BJ (cell line): ENCODE results near the gene RASSF5. TPM values are rescaled to one million over a fixed set of nuclear protein-coding genes. Genes with fewer than 3 reads are reported as not detected.

Experiments
- CTCF ChIA-PET: fragments of 350-600 bp; formaldehyde crosslinking; extraction: SDS; loops from one replicate; lab custom pipeline; 2021; ENCODE audit warnings: antibody characterized with exemption, inconsistent platforms; lab: Yijun Ruan, JAX
- POLR2A ChIA-PET: fragments of 300-600 bp; sonication (Branson Sonifier 250); formaldehyde crosslinking; extraction: SDS; loops from one replicate; lab custom pipeline; 2021; ENCODE audit warnings: antibody characterized with exemption; lab: Charles Lee
- DNase-seq: peaks from one replicate; pipeline ENCODE4 v3.0.0-alpha.2; 2011; ENCODE audit warnings: low read depth
- H3K27me3 ChIP-seq: 2 replicates; pipeline ENCODE4 v1.6.0; 2011; ENCODE audit warnings: low read length; ENCODE audit not compliant: control insufficient read depth, insufficient read depth
- H3K36me3 ChIP-seq: 2 replicates; pipeline ENCODE4 v1.5.1; 2011; ENCODE audit warnings: low read length; ENCODE audit not compliant: control insufficient read depth, insufficient read depth
- H3K4me3 ChIP-seq: 2 replicates; pipeline ENCODE4 v1.5.1; 2011; ENCODE audit warnings: low read depth, mild to moderate bottlenecking, control low read depth, low read length
- polyA plus RNA-seq: library from polyadenylated mRNA; depleted of rRNA; stranded (reverse); fragments of >200 nt; gene quantifications from 2 replicates; pipeline ENCODE4 v1.2.3, GENCODE V29; 2011
- TF ChIP-seq, protein P1 (sequence below): IDR thresholded peaks from 2 replicates; pipeline ENCODE4 v1.5.1; 2011; ENCODE audit warnings: low read depth, mild to moderate bottlenecking, control low read depth, inconsistent platforms, low read length, moderate library complexity; ENCODE audit not compliant: insufficient read depth

RASSF5 gene
- polyA plus RNA-seq, 1 experiment = 2.1 TPM

DNA sequence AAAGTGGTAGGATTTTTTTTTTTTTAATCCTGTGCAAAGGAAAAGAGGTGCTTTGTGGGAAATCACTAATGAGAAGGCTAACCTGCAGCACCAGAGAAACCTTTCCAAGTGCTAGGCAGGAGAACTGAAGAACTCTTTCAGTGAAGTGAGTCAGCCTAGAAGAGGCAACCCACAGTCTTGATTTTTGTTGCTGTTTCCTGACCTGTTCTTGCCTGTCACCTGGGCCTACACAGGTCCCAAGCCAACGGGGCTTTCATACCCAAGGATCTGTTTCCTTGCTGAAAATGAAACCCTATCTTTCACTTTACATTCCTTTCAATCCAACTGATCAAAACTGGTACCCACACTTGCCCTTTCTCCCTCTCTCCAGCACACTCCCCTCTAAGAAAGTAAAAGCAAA lies 44.2 kb upstream of the RASSF5 start:
- Histone ChIP-seq H3K36me3 (peaks cover 6% of the 10 kb centered on the region), H3K27me3 (no peaks in the 10 kb centered on the region), H3K4me3 (no peak overlapping the region)
- POLR2A ChIA-PET = no interaction called here
- TF ChIP-seq, protein P1, sequence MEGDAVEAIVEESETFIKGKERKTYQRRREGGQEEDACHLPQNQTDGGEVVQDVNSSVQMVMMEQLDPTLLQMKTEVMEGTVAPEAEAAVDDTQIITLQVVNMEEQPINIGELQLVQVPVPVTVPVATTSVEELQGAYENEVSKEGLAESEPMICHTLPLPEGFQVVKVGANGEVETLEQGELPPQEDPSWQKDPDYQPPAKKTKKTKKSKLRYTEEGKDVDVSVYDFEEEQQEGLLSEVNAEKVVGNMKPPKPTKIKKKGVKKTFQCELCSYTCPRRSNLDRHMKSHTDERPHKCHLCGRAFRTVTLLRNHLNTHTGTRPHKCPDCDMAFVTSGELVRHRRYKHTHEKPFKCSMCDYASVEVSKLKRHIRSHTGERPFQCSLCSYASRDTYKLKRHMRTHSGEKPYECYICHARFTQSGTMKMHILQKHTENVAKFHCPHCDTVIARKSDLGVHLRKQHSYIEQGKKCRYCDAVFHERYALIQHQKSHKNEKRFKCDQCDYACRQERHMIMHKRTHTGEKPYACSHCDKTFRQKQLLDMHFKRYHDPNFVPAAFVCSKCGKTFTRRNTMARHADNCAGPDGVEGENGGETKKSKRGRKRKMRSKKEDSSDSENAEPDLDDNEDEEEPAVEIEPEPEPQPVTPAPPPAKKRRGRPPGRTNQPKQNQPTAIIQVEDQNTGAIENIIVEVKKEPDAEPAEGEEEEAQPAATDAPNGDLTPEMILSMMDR = no peak
- no peak for DNase-seq
- CTCF ChIA-PET = interaction anchor here (2.5 to 9.4 kb wide), 3 partner anchors 7 to 201 kb away, joined by 6 to 77 read pairs (median 29); partner anchors contain the start of gene IKBKE

GRCh38 chr1:206463911-206464310 lies 43.4 kb upstream of the RASSF5 start:
- POLR2A ChIA-PET = no interaction called here
- H3K4me3 ChIP-seq = no peak overlapping the region
- CTCF ChIA-PET = interaction anchor here (2.7 to 9.4 kb wide), 2 partner anchors 15 to 200 kb away, joined by 6 to 77 read pairs; no protein-coding TSS in a partner anchor
- TF ChIP-seq, protein P1 = no peak
- no peaks in the 10 kb centered on the region for H3K27me3 ChIP-seq
- peaks cover 6% of the 10 kb centered on the region for H3K36me3 ChIP-seq
- no peak for DNase-seq

DNA sequence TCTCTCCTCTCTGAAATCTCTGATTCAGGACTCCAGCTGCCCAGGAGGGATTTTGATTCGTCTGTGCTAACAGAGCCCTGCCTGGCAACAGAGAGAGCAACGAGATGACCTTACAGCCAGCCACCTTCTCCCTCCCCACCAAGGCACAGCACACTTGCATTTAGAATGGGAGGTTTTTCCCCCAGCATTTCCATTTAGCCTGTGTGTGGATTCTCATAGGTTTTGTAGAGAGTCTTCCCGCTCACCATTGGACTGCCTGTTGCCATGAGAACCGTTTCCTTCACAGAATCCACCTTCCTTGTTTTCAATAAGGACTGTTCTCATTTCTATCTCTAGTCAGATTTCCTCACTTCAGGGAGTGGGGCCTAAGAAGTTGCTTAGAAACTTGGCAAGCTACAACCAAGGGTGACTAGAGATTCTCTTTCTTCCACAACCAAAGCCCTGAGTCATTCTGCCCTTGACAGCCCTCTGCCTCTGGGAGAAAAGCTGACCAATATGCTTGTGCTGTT lies 42.8 kb upstream of the RASSF5 start:
- Histone ChIP-seq H3K4me3 (no peak overlapping the region), H3K36me3 (peaks cover 6% of the 10 kb centered on the region), H3K27me3 (no peaks in the 10 kb centered on the region)
- DNase-seq = peak; percentile 59
- ChIA-PET CTCF (interaction anchor here (0.9 to 9.4 kb wide), 2 partner anchors 9 to 14 kb away, joined by 3 to 77 read pairs; no protein-coding TSS in a partner anchor), POLR2A (no interaction called here)
- TF ChIP-seq, protein P1 = no peak

GRCh38 chr1:206465951-206466350 lies 41.4 kb upstream of the RASSF5 start:
- Histone ChIP-seq H3K27me3 (no peaks in the 10 kb centered on the region), H3K36me3 (peaks cover 2% of the 10 kb centered on the region), H3K4me3 (no peak overlapping the region)
- POLR2A ChIA-PET = no interaction called here
- CTCF ChIA-PET = interaction anchor here (9.4 kb wide), 1 partner anchor 13 kb away, joined by 77 read pairs; no protein-coding TSS in a partner anchor
- DNase-seq = no peak
- TF ChIP-seq, protein P1 = no peak

DNA sequence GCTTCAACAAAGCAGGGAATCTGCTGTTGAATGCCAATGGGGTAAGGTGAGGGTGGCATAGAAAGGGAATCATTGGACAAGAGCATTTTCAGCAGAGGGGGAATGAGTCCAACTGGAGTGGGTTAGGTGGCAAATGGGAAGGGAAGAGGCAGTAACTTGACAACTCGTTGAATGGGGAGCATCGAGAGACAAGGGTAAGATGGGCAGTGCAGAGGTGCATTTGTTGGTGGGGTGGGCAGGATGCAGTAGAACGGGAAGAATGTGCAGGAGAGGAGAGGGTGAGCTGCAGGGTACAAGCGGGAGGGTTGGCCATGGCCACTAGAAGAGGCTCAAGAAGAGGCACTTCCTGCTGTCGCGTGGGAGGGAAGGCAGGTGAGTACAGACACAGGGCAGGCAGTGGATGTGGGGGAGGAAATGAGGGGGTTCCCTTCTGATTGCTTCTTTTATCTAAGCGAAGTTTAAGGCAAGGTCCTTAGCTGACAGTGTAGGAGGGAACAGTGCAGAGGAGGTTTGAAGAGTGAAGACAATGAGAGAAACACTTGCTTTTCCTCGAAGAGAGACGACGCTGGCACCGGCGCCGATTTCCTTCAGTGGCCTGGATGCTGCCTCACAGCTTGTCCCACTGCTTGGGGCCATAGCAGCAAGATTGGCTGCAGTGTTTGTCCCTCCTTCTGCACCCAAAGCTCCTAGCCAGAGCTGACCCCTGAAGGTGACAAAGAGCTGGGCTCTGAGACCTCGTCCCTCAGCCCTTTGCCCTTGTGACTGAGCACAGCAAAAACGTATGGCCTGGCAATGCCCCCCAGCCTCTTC lies 40.3 kb upstream of the RASSF5 start:
- ChIA-PET CTCF (interaction anchor here (0.6 to 9.4 kb wide), 2 partner anchors 12 to 252 kb away, joined by 3 to 77 read pairs; no protein-coding TSS in a partner anchor), POLR2A (no interaction called here)
- no peak for DNase-seq
- H3K36me3 ChIP-seq = no peaks in the 10 kb centered on the region
- no peaks in the 10 kb centered on the region for H3K27me3 ChIP-seq
- no peak overlapping the region for H3K4me3 ChIP-seq
- TF ChIP-seq, protein P1 = no peak
